ENCODE measurements around the gene DAPL1.

DNA sequence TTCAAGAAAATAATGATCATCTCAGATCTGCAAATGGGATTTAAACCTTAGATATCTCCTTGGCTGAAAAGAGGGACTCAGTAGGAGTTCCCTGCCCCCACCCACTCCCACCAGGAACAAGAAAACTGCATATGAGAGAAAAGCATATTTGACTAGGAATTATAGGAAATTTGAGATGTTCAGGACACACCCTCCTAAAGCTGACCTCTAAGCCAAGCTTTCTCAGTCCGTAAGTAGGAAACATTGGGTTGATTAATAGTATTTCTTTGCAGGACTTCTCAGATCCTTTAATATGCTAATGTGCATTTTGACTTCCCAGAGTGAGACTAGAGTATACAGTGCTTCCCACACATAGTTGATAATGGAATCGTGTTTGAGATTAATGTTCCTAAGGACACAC, 47.8 kb upstream of the DAPL1 start:
- TF ChIP-seq, protein P1, sequence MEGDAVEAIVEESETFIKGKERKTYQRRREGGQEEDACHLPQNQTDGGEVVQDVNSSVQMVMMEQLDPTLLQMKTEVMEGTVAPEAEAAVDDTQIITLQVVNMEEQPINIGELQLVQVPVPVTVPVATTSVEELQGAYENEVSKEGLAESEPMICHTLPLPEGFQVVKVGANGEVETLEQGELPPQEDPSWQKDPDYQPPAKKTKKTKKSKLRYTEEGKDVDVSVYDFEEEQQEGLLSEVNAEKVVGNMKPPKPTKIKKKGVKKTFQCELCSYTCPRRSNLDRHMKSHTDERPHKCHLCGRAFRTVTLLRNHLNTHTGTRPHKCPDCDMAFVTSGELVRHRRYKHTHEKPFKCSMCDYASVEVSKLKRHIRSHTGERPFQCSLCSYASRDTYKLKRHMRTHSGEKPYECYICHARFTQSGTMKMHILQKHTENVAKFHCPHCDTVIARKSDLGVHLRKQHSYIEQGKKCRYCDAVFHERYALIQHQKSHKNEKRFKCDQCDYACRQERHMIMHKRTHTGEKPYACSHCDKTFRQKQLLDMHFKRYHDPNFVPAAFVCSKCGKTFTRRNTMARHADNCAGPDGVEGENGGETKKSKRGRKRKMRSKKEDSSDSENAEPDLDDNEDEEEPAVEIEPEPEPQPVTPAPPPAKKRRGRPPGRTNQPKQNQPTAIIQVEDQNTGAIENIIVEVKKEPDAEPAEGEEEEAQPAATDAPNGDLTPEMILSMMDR (IDR thresholded peaks at IDR 0.05; ENCODE audit: poor library complexity, severe bottlenecking) = no peak
- TF ChIP-seq EZH2 (IDR thresholded peaks at IDR 0.05; ENCODE audit: borderline replicate concordance, insufficient read depth, low read length, poor library complexity, severe bottlenecking) (no peak), RAD21 (conservative IDR thresholded peaks at IDR 0.05) (no peak), EP300 (conservative IDR thresholded peaks at IDR 0.05; ENCODE audit: poor library complexity, severe bottlenecking) (no peak), POLR2AphosphoS5 (IDR thresholded peaks at IDR 0.05) (no peak), MXI1 (conservative IDR thresholded peaks at IDR 0.05; ENCODE audit: poor library complexity, severe bottlenecking) (no peak), TAF1 (IDR thresholded peaks at IDR 0.05; ENCODE audit: low read depth) (no peak), SMC3 (conservative IDR thresholded peaks at IDR 0.05; ENCODE audit: poor library complexity) (no peak)
